Neural progenitor cell (in vitro differentiated cells): Measurements from ENCODE around the gene HRH2. TPM values are rescaled to one million over a fixed set of nuclear protein-coding genes. Genes with fewer than 3 reads are reported as not detected.

Experiments used
- DNase-seq: peaks from one replicate; pipeline ENCODE4 v3.0.0-alpha.2; 2016; ENCODE audit warnings: low spot score
- H2AFZ ChIP-seq: fragments of 200-600 bp; sonication (generic); replicated peaks from 2 replicates; pipeline ENCODE4 v1.6.1; 2016; ENCODE audit warnings: antibody characterized with exemption
- H3F3A ChIP-seq: fragments of 200-600 bp; sonication (generic); 2 replicates; pipeline ENCODE4 v1.6.1; 2016; ENCODE audit warnings: antibody characterized with exemption, low read depth
- H3K27ac ChIP-seq: fragments of 200-600 bp; sonication (generic); 2 replicates; pipeline ENCODE4 v1.5.1; 2016; ENCODE audit warnings: mild to moderate bottlenecking
- H3K27me3 ChIP-seq: fragments of 200-600 bp; sonication (generic); 2 replicates; pipeline ENCODE4 v1.6.1; 2016; ENCODE audit warnings: mild to moderate bottlenecking, moderate library complexity
- H3K36me3 ChIP-seq: fragments of 200-600 bp; sonication (generic); 2 replicates; pipeline ENCODE4 v1.5.1; 2016
- H3K4me1 ChIP-seq: fragments of 200-600 bp; sonication (generic); 2 replicates; pipeline ENCODE4 v1.6.1; 2016; ENCODE audit warnings: mixed run types
- H3K4me2 ChIP-seq: fragments of 200-600 bp; sonication (generic); 2 replicates; pipeline ENCODE4 v1.6.1; 2016
- H3K4me3 ChIP-seq: fragments of 200-600 bp; sonication (generic); 2 replicates; pipeline ENCODE4 v1.5.1; 2016
- H3K79me2 ChIP-seq: fragments of 200-600 bp; sonication (generic); 2 replicates; pipeline ENCODE4 v1.6.1; 2016; ENCODE audit warnings: low read depth
- H3K9ac ChIP-seq: fragments of 200-600 bp; sonication (generic); 2 replicates; pipeline ENCODE4 v1.6.1; 2016
- H3K9me3 ChIP-seq: fragments of 200-600 bp; sonication (generic); 2 replicates; pipeline ENCODE4 v1.5.1; 2016; ENCODE audit warnings: low read depth
- H4K20me1 ChIP-seq: fragments of 200-600 bp; sonication (generic); 2 replicates; pipeline ENCODE4 v1.6.1; 2016; ENCODE audit warnings: low read depth
- H3K27ac Mint-ChIP-seq: 3 replicates; pipeline ENCODE4 v1.8.0; 2021; ENCODE audit warnings: mixed read lengths
- H3K27me3 Mint-ChIP-seq: 2 replicates; pipeline ENCODE4 v1.8.0; 2022; ENCODE audit warnings: low read depth, mild to moderate bottlenecking, inconsistent platforms, moderate library complexity, mixed read lengths; ENCODE audit not compliant: insufficient read depth
- H3K36me3 Mint-ChIP-seq: 3 replicates; pipeline ENCODE4 v1.8.0; 2021; ENCODE audit warnings: mixed read lengths
- H3K4me1 Mint-ChIP-seq: 3 replicates; pipeline ENCODE4 v1.8.0; 2021; ENCODE audit warnings: mixed read lengths
- H3K4me3 Mint-ChIP-seq: 3 replicates; pipeline ENCODE4 v1.8.0; 2021; ENCODE audit warnings: mild to moderate bottlenecking, moderate library complexity, mixed read lengths
- H3K9me3 Mint-ChIP-seq: 3 replicates; pipeline ENCODE4 v1.8.0; 2020; ENCODE audit warnings: mixed read lengths
- CTCF ChIP-seq: fragments of 200-600 bp; sonication (generic); IDR thresholded peaks from 2 replicates; pipeline ENCODE4 v1.5.1; 2017; ENCODE audit warnings: antibody characterized with exemption, mild to moderate bottlenecking
- EZH2 ChIP-seq: fragments of 200-600 bp; sonication (generic); IDR thresholded peaks from 2 replicates; pipeline ENCODE4 v1.6.1; 2017; ENCODE audit warnings: antibody characterized with exemption, mild to moderate bottlenecking, moderate library complexity
- EZH2phosphoT487 ChIP-seq: fragments of 200-600 bp; sonication (generic); IDR thresholded peaks from 2 replicates; pipeline ENCODE4 v1.6.1; 2017; ENCODE audit warnings: antibody characterized with exemption
- total RNA-seq: library from RNA; depleted of rRNA; stranded (reverse); fragments of >200 nt; gene quantifications from 2 replicates; pipeline ENCODE4 v1.2.3, GENCODE V29; 2015; ENCODE audit warnings: low replicate concordance

Gene HRH2
- total RNA-seq, 1 donor from 2014 or later, result not detected

GRCh38 chr5:175627739-175628138 is 30.1 kb upstream of the HRH2 start:
- no peak for DNase-seq
- no peaks in the 10 kb centered on the region for H3K79me2 ChIP-seq

GRCh38 chr5:175628668-175629067 is 29.2 kb upstream of the HRH2 start:
- Mint-ChIP-seq H3K27me3 (peaks cover 4% of the 10 kb centered on the region), H3K4me1 (peaks cover 22% of the 10 kb centered on the region), H3K9me3 (peaks cover 15% of the 10 kb centered on the region), H3K4me3 (no peak overlapping the region), H3K27ac (no peak overlapping the region), H3K36me3 (peaks cover 2% of the 10 kb centered on the region)
- H3K4me1 ChIP-seq, result no peaks in the 10 kb centered on the region
- no peak overlapping the region for H3K27ac ChIP-seq
- H3K9me3 ChIP-seq, result no peaks in the 10 kb centered on the region
- no peak overlapping the region for H2AFZ ChIP-seq
- H4K20me1 ChIP-seq, result no peaks in the 10 kb centered on the region
- H3K27me3 ChIP-seq, result no peaks in the 10 kb centered on the region
- no peak for DNase-seq
- no peak overlapping the region for H3K4me2 ChIP-seq
- TF ChIP-seq EZH2phosphoT487 (no peak), EZH2 (no peak)
- H3K79me2 ChIP-seq, result no peaks in the 10 kb centered on the region
- H3K4me3 ChIP-seq, result no peak overlapping the region
- H3K9ac ChIP-seq, result no peak overlapping the region
- no peaks in the 10 kb centered on the region for H3K36me3 ChIP-seq
- no peaks in the 10 kb centered on the region for H3F3A ChIP-seq

More at GRCh38 chr5:175627739-175628138, 30.1 kb upstream of the HRH2 start:
- H3K27ac ChIP-seq, result no peak overlapping the region
- H3K27ac Mint-ChIP-seq, result peak overlapping the region; percentile 11
- no peak overlapping the region for H3K9ac ChIP-seq
- H3K9me3 ChIP-seq, result no peaks in the 10 kb centered on the region
- no peaks in the 10 kb centered on the region for H3F3A ChIP-seq
- H2AFZ ChIP-seq, result no peak overlapping the region
- H3K4me3 Mint-ChIP-seq, result no peak overlapping the region
- no peaks in the 10 kb centered on the region for H3K36me3 ChIP-seq
- H3K36me3 Mint-ChIP-seq, result peaks cover 2% of the 10 kb centered on the region
- TF ChIP-seq EZH2phosphoT487 (no peak), EZH2 (no peak), CTCF (no peak)
- peaks cover 18% of the 10 kb centered on the region for H3K9me3 Mint-ChIP-seq
- no peaks in the 10 kb centered on the region for H4K20me1 ChIP-seq
- peaks cover 22% of the 10 kb centered on the region for H3K4me1 Mint-ChIP-seq
- no peaks in the 10 kb centered on the region for H3K27me3 ChIP-seq
- no peak overlapping the region for H3K4me3 ChIP-seq
- no peaks in the 10 kb centered on the region for H3K4me1 ChIP-seq
- H3K4me2 ChIP-seq, result no peak overlapping the region
- peaks cover 2% of the 10 kb centered on the region for H3K27me3 Mint-ChIP-seq

- Histone ChIP-seq H4K20me1 (no peaks in the 10 kb centered on the region), H3K27me3 (no peaks in the 10 kb centered on the region), H3K4me1 (no peaks in the 10 kb centered on the region), H3K4me2 (no peak overlapping the region), H2AFZ (no peak overlapping the region), H3K9ac (no peak overlapping the region), H3K36me3 (no peaks in the 10 kb centered on the region), H3K79me2 (no peaks in the 10 kb centered on the region), H3K27ac (no peak overlapping the region), H3K9me3 (no peaks in the 10 kb centered on the region), H3F3A (no peaks in the 10 kb centered on the region), H3K4me3 (no peak overlapping the region)
- Mint-ChIP-seq H3K36me3 (peaks cover 2% of the 10 kb centered on the region), H3K27ac (peak overlapping the region; percentile 58), H3K4me3 (no peak overlapping the region), H3K27me3 (peaks cover 4% of the 10 kb centered on the region), H3K9me3 (peaks cover 15% of the 10 kb centered on the region), H3K4me1 (peaks cover 22% of the 10 kb centered on the region)
- TF ChIP-seq EZH2 (no peak), EZH2phosphoT487 (no peak), CTCF (no peak)
- DNase-seq, result no peak
These were observed 28.6 kb upstream of the HRH2 start for GRCh38 chr5:175629261-175629660.

GRCh38 chr5:175629793-175630192 is 28.1 kb upstream of the HRH2 start:
- H3K4me1 ChIP-seq, result no peaks in the 10 kb centered on the region
- no peaks in the 10 kb centered on the region for H3F3A ChIP-seq
- H3K4me3 Mint-ChIP-seq, result no peak overlapping the region
- H3K4me3 ChIP-seq, result no peak overlapping the region
- H3K36me3 ChIP-seq, result no peaks in the 10 kb centered on the region
- no peaks in the 10 kb centered on the region for H3K9me3 ChIP-seq
- peaks cover 2% of the 10 kb centered on the region for H3K36me3 Mint-ChIP-seq
- H4K20me1 ChIP-seq, result no peaks in the 10 kb centered on the region
- H3K27ac Mint-ChIP-seq, result no peak overlapping the region
- H3K79me2 ChIP-seq, result no peaks in the 10 kb centered on the region
- H3K9ac ChIP-seq, result no peak overlapping the region
- H3K27me3 ChIP-seq, result no peaks in the 10 kb centered on the region
- H3K9me3 Mint-ChIP-seq, result peaks cover 15% of the 10 kb centered on the region
- no peak overlapping the region for H3K4me2 ChIP-seq
- H3K27ac ChIP-seq, result no peak overlapping the region
- DNase-seq, result no peak
- no peak overlapping the region for H2AFZ ChIP-seq
- H3K4me1 Mint-ChIP-seq, result peaks cover 22% of the 10 kb centered on the region
- TF ChIP-seq EZH2phosphoT487 (no peak), EZH2 (no peak), CTCF (no peak)
- peaks cover 4% of the 10 kb centered on the region for H3K27me3 Mint-ChIP-seq
